Omental fat pad (tissue), 4 donors: ENCODE measurements around the gene CCDC110. TPM values are rescaled to one million over a fixed set of nuclear protein-coding genes. Genes with fewer than 3 reads are reported as not detected.

Experiments used
- ATAC-seq: fragments of 150-250 bp; one replicate; pipeline ENCODE4 v1.9.1; 2016; ENCODE audit warnings: mild to moderate bottlenecking, moderate library complexity; ENCODE audit not compliant: low FRiP score
- DNase-seq: peaks from one replicate; pipeline ENCODE4 v3.0.0-alpha.2; 2019; ENCODE audit warnings: low spot score
- CTCF ChIP-seq, 3 donors: fragments of 450-650 bp; IDR thresholded peaks; one replicate each; pipeline ENCODE4 v1.5.1; 2016 to 2017; ENCODE audit warnings: antibody characterized with exemption in 3 of 3, mild to moderate bottlenecking in 3 of 3, moderate library complexity in 2 of 3
- total RNA-seq, 4 donors: library from RNA; depleted of rRNA; stranded (reverse); fragments of >200 nt; gene quantifications; one replicate each; pipeline ENCODE4 v1.1.0, GENCODE V29; 2016

CCDC110 gene
- total RNA-seq, 4 donors from 2014 or later, result 0.19 to 2.8 (median 0.36) TPM

GRCh38 chr4:185502386-185502785, 30.9 kb upstream of the CCDC110 start:
- ATAC-seq (no peak), DNase-seq (no peak)
- no peak for TF ChIP-seq CTCF (IDR thresholded peaks at IDR 0.05)

- DNase-seq (no peak), ATAC-seq (no peak)
- TF ChIP-seq CTCF (IDR thresholded peaks at IDR 0.05), result no peak
Measured at GRCh38 chr4:185500576-185500975, 29.0 kb upstream of the CCDC110 start.

- no peak for DNase-seq
- ATAC-seq, result no peak
- no peak for TF ChIP-seq CTCF (IDR thresholded peaks at IDR 0.05)
Measured at GRCh38 chr4:185500035-185500434, 28.5 kb upstream of the CCDC110 start.

GRCh38 chr4:185488650-185489049, 17.1 kb upstream of the CCDC110 start:
- DNase-seq (no peak), ATAC-seq (no peak)
- no peak for TF ChIP-seq CTCF (IDR thresholded peaks at IDR 0.05)

- ATAC-seq, result no peak
- no peak for TF ChIP-seq CTCF (IDR thresholded peaks at IDR 0.05)
- DNase-seq, result no peak
Measured at GRCh38 chr4:185481401-185481800, 9.9 kb upstream of the CCDC110 start.

- no peak for TF ChIP-seq CTCF (IDR thresholded peaks at IDR 0.05)
- ATAC-seq (no peak), DNase-seq (no peak)
Measured at GRCh38 chr4:185480016-185480732, 8.6 kb upstream of the CCDC110 start.

GRCh38 chr4:185479507-185479971, 8.0 kb upstream of the CCDC110 start:
- no peak for TF ChIP-seq CTCF (IDR thresholded peaks at IDR 0.05)
- DNase-seq (no peak), ATAC-seq (no peak)
